HS-27A (cell line): ENCODE data around the gene NGF.
"Not testable (repeated sequence)": the region's sequence is repeated elsewhere in the genome, so short reads cannot be mapped to it uniquely, and the experiment has no call there.

Experiments used
- DNase-seq: peaks from one replicate; pipeline ENCODE4 v3.0.0-alpha.2; 2012; ENCODE audit warnings: low read depth, missing footprints

The NGF gene

DNA sequence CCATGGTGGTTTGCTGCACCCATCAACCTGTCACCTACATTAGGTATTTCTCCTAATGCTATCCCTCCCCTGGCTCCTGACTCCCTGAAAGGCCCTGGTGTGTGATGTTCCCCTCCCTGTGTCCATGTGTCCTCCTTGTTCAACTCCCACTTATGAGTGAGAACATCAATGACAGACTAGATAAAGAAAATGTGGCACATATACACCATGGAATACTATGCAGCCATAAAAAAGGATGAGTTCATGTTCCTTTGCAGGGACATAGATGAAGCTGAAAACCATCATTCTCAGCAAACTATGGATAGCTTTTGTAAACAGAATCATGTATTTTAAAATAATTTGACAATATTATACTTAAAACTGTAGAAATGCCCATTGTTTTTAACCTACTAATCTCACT, 28.5 kb downstream of the NGF start:
- DNase-seq, result not testable (repeated sequence)

DNA sequence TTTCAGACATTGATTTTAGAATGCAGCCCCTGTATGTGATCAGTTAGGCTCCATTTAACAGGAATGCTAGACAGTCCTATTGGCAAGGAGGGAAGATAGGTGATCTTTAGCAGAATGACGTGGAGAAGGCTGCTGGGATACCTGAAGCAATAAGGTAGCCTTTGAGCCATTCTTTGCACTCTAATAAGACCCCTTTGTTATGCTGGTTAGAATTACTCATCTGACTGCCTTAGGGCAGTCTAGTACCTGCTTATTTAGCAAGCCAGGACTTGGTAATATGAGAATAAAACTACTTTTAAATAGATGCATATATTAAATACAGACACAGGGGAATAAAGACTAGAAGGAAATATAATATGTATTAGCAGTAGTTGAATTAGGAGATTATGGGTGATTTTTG, 29.1 kb downstream of the NGF start:
- no peak for DNase-seq

- DNase-seq, result no peak
These were observed 30.4 kb downstream of the NGF start for GRCh38 chr1:115307661-115308060.

DNA sequence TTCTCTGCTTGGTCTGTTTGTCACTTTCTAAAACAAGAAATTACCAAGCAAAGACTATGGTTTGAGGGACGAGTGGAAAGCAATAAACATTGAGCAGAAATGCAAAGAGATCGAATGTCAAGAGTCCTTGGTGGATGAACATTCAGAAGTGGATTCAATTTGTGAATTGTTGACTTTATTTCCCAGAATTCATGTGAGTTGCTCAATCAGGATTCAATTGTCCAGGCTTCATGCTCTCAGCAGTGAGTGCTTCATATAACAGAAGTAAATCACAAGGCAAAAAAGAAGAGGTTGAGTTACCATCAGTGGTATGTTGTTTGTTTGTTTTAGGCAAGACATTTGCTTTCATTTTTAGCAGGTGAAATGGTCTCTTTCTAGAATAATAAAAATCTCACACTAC, 31.9 kb downstream of the NGF start:
- DNase-seq, result no peak

DNA sequence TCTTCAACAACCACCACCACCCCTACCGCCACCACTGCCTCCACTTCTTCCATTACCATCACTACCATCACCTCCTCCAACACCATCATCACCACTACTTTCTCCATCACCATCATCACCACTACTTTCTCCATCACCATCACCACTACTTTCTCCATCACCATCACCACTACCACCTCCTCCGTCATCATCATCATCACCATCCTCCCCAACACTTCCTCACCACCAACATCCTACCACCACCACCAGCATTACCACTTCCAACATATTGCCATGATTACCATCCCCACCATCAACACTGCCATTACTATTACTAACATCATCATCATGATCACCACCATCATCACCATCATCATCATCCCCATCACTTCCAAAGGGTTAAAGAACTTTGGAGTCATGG, 34.7 kb downstream of the NGF start:
- no peak for DNase-seq

- DNase-seq, result no peak
These were observed 35.6 kb downstream of the NGF start for GRCh38 chr1:115302390-115302961.

GRCh38 chr1:115301438-115302020, 36.5 kb downstream of the NGF start:
- DNase-seq, result no peak

- peak; percentile 78 for DNase-seq
These were observed 37.8 kb downstream of the NGF start for GRCh38 chr1:115300087-115300876.

- DNase-seq, result no peak
These were observed 38.8 kb downstream of the NGF start for GRCh38 chr1:115299266-115299665.

DNA sequence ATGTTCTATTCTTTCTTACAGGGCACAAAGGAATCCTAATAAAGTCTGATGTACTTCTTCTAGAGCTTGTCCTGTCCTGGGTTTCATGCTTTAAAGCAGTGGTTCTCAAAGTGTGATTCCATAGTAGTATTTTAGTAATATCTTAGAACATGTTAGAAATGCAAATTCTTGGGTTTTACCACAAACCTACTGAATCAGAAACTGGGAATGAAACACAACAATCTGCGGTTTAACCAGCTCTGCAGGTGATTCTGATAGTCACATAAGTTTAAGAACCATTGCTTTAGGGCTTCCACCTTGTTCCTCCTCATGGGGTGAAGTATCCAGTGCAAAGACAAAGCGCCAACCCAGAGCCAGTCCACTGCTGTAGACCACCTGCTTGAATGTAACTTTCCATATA, 41.1 kb downstream of the NGF start:
- DNase-seq, result no peak

GRCh38 chr1:115295904-115296696, 41.9 kb downstream of the NGF start:
- DNase-seq, result no peak

DNA sequence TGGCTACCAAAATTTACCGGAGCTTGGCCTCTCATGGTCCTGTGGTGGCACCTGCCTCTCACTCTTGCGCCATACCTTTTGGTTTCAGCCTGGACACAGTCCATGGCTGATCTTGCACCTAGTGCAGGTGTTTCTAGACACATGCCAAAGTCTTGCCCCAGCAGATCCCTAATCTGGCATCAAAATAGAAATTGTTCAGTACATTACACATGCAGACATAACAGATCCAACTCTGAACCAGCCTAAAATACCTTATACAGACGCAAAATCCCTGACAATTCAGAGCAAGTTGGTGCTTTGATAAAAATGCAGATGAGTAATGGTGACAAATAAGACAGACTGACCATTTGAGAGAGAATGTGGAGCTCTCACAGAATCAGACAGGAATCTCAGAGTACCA, 44.1 kb downstream of the NGF start:
- no peak for DNase-seq

- DNase-seq, result no peak
These were observed 45.0 kb downstream of the NGF start for GRCh38 chr1:115293006-115293405.

- no peak for DNase-seq
These were observed 46.3 kb downstream of the NGF start for GRCh38 chr1:115291741-115292140.

- DNase-seq, result no peak
These were observed 48.1 kb downstream of the NGF start for GRCh38 chr1:115289940-115290339.

DNA sequence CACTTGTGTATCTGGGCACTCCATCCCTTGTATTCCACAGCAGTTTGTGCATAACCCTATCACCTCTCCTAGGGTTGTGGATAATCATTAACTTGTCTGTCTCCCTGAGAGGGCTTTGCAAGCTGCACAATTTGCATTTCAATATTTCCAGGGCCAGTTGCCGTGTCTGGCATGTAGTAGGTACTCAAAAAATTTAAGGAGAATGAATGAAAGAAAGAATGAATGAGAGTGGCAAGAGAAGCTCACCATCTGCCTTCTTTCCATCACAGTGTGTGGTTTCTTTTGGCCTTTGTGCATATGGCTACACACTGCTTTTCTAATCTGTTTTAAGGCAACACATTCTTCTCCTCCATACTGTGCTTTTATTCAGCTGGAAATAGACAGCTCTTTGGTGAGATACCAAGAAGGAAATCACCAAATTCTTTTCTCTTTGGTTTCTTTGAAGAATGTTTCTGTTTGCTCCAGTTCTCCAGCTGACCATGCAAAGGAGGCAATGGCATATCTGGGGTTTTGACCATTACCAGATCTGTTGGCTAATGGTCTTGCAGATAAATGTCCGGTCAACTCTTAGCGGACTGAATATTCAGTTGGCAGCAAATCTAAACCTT, 49.4 kb downstream of the NGF start:
- DNase-seq, result no peak

- DNase-seq, result no peak
These were observed 51.4 kb downstream of the NGF start for GRCh38 chr1:115286431-115287205.

GRCh38 chr1:115284209-115284608, 53.8 kb downstream of the NGF start:
- no peak for DNase-seq

DNA sequence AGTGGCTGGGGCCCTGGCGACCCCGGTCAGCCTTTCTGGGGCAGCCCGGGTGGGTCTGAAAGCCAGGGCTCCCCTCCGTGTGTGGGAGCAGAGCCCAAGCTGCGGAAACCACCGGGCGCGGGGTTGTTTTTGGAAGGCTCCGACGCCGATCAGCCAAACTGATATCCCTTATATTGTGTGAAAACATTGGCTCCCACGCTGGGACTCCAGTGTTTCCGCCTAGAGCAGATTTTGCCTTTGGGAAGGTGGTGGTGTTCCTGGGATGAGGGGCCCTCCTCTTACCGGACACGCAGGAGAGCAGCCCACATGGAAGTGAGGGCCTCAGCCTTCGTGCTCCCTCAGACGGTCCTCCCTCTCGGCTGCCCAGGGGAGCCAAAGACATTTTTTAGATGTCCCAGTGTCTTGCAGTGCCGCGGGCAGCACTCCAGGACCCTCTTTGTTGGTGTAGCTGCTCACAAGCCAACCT, 54.3 kb downstream of the NGF start:
- no peak for DNase-seq

DNA sequence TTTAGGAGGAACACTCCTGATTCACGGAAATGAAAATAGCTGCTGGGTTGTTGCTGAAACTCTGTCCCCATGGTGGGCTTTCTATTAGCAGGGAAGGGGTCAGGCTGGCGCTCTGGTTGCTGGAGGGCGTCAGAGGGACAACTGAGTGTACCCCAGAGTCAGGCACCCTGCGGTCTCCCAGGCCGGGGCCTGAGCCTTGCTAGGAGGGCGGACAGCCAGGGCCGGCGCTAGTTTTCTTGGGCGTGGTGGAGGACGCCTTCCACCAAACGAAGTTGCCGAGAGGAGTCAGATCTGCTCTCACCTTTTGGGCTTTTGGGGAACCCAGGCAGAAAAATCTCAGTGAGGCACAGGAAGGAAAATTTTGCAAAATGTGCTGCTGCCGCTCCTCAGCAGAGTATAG, 54.8 kb downstream of the NGF start:
- no peak for DNase-seq

DNA sequence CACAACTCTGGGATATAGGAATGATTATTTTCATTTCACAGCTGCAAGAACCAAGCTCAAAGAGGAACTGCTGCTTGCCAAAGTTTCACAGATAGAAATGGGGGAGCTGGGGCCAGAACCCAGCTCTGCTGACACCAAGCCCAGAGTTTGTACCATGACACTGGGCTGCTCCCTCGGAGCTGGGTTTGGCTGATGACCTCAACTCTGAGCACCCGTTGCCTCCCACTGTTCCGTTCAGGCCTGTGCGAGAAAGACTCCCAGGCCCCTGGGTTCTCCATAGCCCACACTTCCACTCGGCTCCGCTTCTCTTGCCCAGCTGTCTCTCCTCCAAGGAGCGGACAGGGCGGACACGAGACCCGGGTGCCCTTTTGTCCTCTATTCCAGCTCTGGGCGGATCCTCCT, 55.2 kb downstream of the NGF start:
- no peak for DNase-seq
